Mesothelial cell of epicardium (in vitro differentiated cells): ENCODE results near the gene ANKS1B. TPM values are rescaled to one million over a fixed set of nuclear protein-coding genes. Genes with fewer than 3 reads are reported as not detected.

Source experiments
- DNase-seq, 2 experiments: peaks; one replicate each; pipeline ENCODE4 v3.0.0; 2021; ENCODE audit warnings: low spot score in 2 of 2; ENCODE audit not compliant: unreplicated experiment in 2 of 2
- H3K27ac Mint-ChIP-seq: 2 replicates; pipeline ENCODE4 v1.8.0; 2021; ENCODE audit warnings: mixed read lengths
- H3K27me3 Mint-ChIP-seq: 2 replicates; pipeline ENCODE4 v1.8.0; 2021; ENCODE audit warnings: low read depth, mixed read lengths
- H3K36me3 Mint-ChIP-seq: 2 replicates; pipeline ENCODE4 v1.8.0; 2021; ENCODE audit warnings: mixed read lengths
- H3K4me1 Mint-ChIP-seq: 2 replicates; pipeline ENCODE4 v1.8.0; 2021; ENCODE audit warnings: mixed read lengths
- H3K4me3 Mint-ChIP-seq: 2 replicates; pipeline ENCODE4 v1.8.0; 2021; ENCODE audit warnings: mild to moderate bottlenecking, moderate library complexity, mixed read lengths
- H3K9me3 Mint-ChIP-seq: 2 replicates; pipeline ENCODE4 v1.8.0; 2021; ENCODE audit warnings: mixed read lengths
- total RNA-seq: library from RNA; stranded (reverse); gene quantifications from 3 replicates; pipeline ENCODE4 v1.2.1, GENCODE V29; 2021
- TF ChIP-seq, protein P1 (sequence below): fragments of 200-600 bp; sonication (generic); IDR thresholded peaks from one replicate; pipeline ENCODE4 v1.5.0; 2021; ENCODE audit warnings: antibody characterized with exemption; ENCODE audit not compliant: unreplicated experiment

Gene ANKS1B
- total RNA-seq, 1 donor from 2014 or later = 8.8 TPM

- peaks cover 4% of the 10 kb centered on the region for H3K9me3 Mint-ChIP-seq
- peak overlapping the region; percentile 57 for H3K4me3 Mint-ChIP-seq
- no peak for DNase-seq
- no peaks in the 10 kb centered on the region for H3K36me3 Mint-ChIP-seq
- H3K27ac Mint-ChIP-seq = no peak overlapping the region
- H3K4me1 Mint-ChIP-seq = peaks cover 9% of the 10 kb centered on the region
- H3K27me3 Mint-ChIP-seq = peaks cover 92% of the 10 kb centered on the region
- TF ChIP-seq, protein P1, sequence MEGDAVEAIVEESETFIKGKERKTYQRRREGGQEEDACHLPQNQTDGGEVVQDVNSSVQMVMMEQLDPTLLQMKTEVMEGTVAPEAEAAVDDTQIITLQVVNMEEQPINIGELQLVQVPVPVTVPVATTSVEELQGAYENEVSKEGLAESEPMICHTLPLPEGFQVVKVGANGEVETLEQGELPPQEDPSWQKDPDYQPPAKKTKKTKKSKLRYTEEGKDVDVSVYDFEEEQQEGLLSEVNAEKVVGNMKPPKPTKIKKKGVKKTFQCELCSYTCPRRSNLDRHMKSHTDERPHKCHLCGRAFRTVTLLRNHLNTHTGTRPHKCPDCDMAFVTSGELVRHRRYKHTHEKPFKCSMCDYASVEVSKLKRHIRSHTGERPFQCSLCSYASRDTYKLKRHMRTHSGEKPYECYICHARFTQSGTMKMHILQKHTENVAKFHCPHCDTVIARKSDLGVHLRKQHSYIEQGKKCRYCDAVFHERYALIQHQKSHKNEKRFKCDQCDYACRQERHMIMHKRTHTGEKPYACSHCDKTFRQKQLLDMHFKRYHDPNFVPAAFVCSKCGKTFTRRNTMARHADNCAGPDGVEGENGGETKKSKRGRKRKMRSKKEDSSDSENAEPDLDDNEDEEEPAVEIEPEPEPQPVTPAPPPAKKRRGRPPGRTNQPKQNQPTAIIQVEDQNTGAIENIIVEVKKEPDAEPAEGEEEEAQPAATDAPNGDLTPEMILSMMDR = no peak
Observed at GRCh38 chr12:98895086-98895651, 1089.6 kb downstream of the ANKS1B start.

DNA sequence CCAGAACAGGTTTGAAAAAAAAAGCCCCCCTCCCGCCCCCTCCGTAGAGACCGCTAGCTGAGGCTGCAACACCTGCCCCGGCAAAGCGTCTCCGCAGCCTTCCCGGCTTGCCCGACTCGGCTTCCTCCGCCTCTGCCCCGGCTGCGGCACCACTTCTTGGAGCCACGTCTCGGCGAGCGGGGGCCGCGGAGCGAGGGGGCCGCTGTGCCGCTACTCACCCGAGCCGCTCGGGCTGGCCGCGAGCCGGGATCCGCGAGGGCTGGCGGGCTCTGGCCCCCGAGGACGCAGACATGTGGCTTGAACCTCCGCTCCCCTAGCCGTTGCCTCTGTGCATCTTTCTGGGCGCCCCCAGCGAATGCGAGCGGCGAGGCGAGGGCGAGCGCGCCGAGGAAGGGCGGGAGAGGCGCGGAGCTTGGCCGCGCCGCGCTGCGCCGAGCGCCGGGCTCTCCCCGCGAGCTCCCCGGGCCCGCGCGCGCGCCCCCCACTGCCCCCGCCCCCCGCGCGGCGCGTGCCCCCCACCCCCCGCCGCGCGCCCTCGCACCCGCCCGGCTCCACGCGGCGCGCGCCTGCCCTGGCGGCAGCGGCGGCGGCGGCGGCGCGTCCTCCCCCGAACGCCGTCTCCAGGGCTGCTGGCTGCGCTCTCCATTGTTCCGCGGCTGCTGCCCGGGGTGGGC, 1090.2 kb downstream of the ANKS1B start:
- H3K27ac Mint-ChIP-seq = no peak overlapping the region
- no peaks in the 10 kb centered on the region for H3K36me3 Mint-ChIP-seq
- no peak overlapping the region for H3K4me3 Mint-ChIP-seq
- peak in 1 of 2 experiments; percentile 46 for DNase-seq
- TF ChIP-seq, protein P1 = no peak
- peaks cover 93% of the 10 kb centered on the region for H3K27me3 Mint-ChIP-seq
- peaks cover 9% of the 10 kb centered on the region for H3K4me1 Mint-ChIP-seq
- H3K9me3 Mint-ChIP-seq = peaks cover 4% of the 10 kb centered on the region

- Mint-ChIP-seq H3K27me3 (peaks cover 93% of the 10 kb centered on the region), H3K4me1 (peaks cover 9% of the 10 kb centered on the region), H3K27ac (no peak overlapping the region), H3K36me3 (no peaks in the 10 kb centered on the region), H3K4me3 (peak overlapping the region; percentile 51), H3K9me3 (peaks cover 4% of the 10 kb centered on the region)
- TF ChIP-seq, protein P1 = no peak
- DNase-seq = no peak
Observed at GRCh38 chr12:98893675-98894411, 1090.9 kb downstream of the ANKS1B start.

- Mint-ChIP-seq H3K27me3 (peaks cover 93% of the 10 kb centered on the region), H3K9me3 (peaks cover 4% of the 10 kb centered on the region), H3K27ac (no peak overlapping the region), H3K4me3 (no peak overlapping the region), H3K4me1 (peaks cover 9% of the 10 kb centered on the region), H3K36me3 (no peaks in the 10 kb centered on the region)
- TF ChIP-seq, protein P1 = no peak
- no peak for DNase-seq
Observed at GRCh38 chr12:98893126-98893674, 1091.5 kb downstream of the ANKS1B start.

- DNase-seq = no peak
- Mint-ChIP-seq H3K4me3 (no peak overlapping the region), H3K4me1 (no peaks in the 10 kb centered on the region), H3K27ac (no peak overlapping the region), H3K36me3 (no peaks in the 10 kb centered on the region), H3K9me3 (peaks cover 4% of the 10 kb centered on the region), H3K27me3 (peaks cover 66% of the 10 kb centered on the region)
- TF ChIP-seq, protein P1 = no peak
Observed at GRCh38 chr12:98885778-98886177, 1099.0 kb downstream of the ANKS1B start.
